ENCODE results near the gene LRRC47. TPM values are rescaled to one million over a fixed set of nuclear protein-coding genes. Genes with fewer than 3 reads are reported as not detected.

Gene LRRC47
- total RNA-seq, 2 donors from 2014 or later = 42.4 to 53.8 TPM

GRCh38 chr1:3738943-3739342 is 57.4 kb downstream of the LRRC47 start:
- no peak overlapping the region for H3K27ac ChIP-seq
- H3K4me3 ChIP-seq = no peak overlapping the region
- H3K36me3 ChIP-seq = no peaks in the 10 kb centered on the region
- no peaks in the 10 kb centered on the region for H3K9me3 ChIP-seq
- no peak for TF ChIP-seq POLR2A (IDR thresholded peaks at IDR 0.05)
- TF ChIP-seq CTCF (IDR thresholded peaks at IDR 0.05) = no peak
- no peak for TF ChIP-seq POLR2AphosphoS5 (IDR thresholded peaks at IDR 0.05)
- no peaks in the 10 kb centered on the region for H3K27me3 ChIP-seq (replicated peaks; ENCODE audit: insufficient read depth)
- H3K4me1 ChIP-seq (replicated peaks) = no peaks in the 10 kb centered on the region
- no peak for DNase-seq (ENCODE audit: low spot score)
- WGBS = 95% methylated on average over 12 of the region's 12 CpGs
- intact Hi-C loops (cut with DNase I) = no loop called here

- H3K36me3 ChIP-seq = no peaks in the 10 kb centered on the region
- H3K4me3 ChIP-seq = no peak overlapping the region
- no peaks in the 10 kb centered on the region for H3K4me1 ChIP-seq (replicated peaks)
- no peaks in the 10 kb centered on the region for H3K9me3 ChIP-seq
- intact Hi-C loops (cut with DNase I) = no loop called here
- H3K27me3 ChIP-seq (replicated peaks; ENCODE audit: insufficient read depth) = no peaks in the 10 kb centered on the region
- DNase-seq (ENCODE audit: low spot score) = no peak
- TF ChIP-seq POLR2AphosphoS5 (IDR thresholded peaks at IDR 0.05) (no peak), POLR2A (IDR thresholded peaks at IDR 0.05) (no peak), CTCF (IDR thresholded peaks at IDR 0.05) (no peak)
- WGBS = 85% methylated on average over 14 of the region's 14 CpGs
- H3K27ac ChIP-seq = no peak overlapping the region
These were observed 59.6 kb downstream of the LRRC47 start for GRCh38 chr1:3736708-3737107.

- no peak overlapping the region for H3K4me3 ChIP-seq
- H3K36me3 ChIP-seq = no peaks in the 10 kb centered on the region
- H3K27me3 ChIP-seq (replicated peaks; ENCODE audit: insufficient read depth) = no peaks in the 10 kb centered on the region
- no peaks in the 10 kb centered on the region for H3K9me3 ChIP-seq
- no peaks in the 10 kb centered on the region for H3K4me1 ChIP-seq (replicated peaks)
- 84% methylated on average over 13 of the region's 13 CpGs for WGBS
- no peak overlapping the region for H3K27ac ChIP-seq
- intact Hi-C loops (cut with DNase I) = no loop called here
- TF ChIP-seq CTCF (IDR thresholded peaks at IDR 0.05) (no peak), POLR2A (IDR thresholded peaks at IDR 0.05) (no peak), POLR2AphosphoS5 (IDR thresholded peaks at IDR 0.05) (no peak)
- DNase-seq (ENCODE audit: low spot score) = no peak
These were observed 60.2 kb downstream of the LRRC47 start for GRCh38 chr1:3736131-3736561.

- 74% methylated on average over 13 of the region's 13 CpGs for WGBS
- no peak for DNase-seq (ENCODE audit: low spot score)
- H3K9me3 ChIP-seq = no peaks in the 10 kb centered on the region
These were observed 60.6 kb downstream of the LRRC47 start for GRCh38 chr1:3735688-3736087.

More at GRCh38 chr1:3735688-3736087, 60.6 kb downstream of the LRRC47 start:
- no peaks in the 10 kb centered on the region for H3K4me1 ChIP-seq (replicated peaks)
- no peaks in the 10 kb centered on the region for H3K36me3 ChIP-seq
- H3K27ac ChIP-seq = no peak overlapping the region
- intact Hi-C loops (cut with DNase I) = no loop called here
- H3K27me3 ChIP-seq (replicated peaks; ENCODE audit: insufficient read depth) = no peaks in the 10 kb centered on the region
- TF ChIP-seq CTCF (IDR thresholded peaks at IDR 0.05) = no peak
- TF ChIP-seq POLR2A (IDR thresholded peaks at IDR 0.05) = no peak
- no peak for TF ChIP-seq POLR2AphosphoS5 (IDR thresholded peaks at IDR 0.05)
- no peak overlapping the region for H3K4me3 ChIP-seq
